ENCODE measurements around the gene ITGAD.

DNA sequence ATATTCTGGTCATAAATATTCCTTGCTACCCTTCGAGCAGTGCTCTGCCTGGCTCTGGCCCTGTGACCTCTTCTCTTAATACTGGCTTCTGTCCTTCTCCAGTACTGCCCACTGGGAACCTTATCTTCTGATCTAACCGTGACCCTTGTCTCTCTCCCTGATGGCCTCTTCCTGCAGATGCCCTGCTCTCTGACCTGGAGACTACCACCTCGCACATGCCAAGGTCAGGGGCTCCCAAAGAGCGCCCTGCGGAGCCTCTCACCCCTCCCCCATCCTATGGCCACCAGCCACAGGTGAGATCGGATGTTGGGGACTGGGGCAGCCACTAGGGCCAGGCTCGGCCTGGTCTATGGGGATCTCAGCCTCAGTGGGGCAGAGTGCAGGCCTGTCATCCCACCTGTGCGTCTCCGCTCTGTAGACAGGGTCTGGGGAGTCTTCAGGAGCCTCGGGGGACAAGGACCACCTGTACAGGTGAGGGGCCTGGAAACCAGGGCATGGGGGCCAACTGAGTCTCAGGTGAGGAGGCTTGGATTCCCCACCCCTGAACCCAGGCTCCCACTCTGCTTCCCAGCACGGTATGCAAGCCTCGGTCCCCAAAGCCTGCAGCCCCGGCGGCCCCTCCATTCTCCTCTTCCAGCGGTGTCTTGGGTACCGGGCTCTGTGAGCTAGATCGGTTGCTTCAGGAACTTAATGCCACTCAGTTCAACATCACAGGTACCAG, 80.3 kb downstream of the ITGAD start:
- TF ChIP-seq, protein P1, sequence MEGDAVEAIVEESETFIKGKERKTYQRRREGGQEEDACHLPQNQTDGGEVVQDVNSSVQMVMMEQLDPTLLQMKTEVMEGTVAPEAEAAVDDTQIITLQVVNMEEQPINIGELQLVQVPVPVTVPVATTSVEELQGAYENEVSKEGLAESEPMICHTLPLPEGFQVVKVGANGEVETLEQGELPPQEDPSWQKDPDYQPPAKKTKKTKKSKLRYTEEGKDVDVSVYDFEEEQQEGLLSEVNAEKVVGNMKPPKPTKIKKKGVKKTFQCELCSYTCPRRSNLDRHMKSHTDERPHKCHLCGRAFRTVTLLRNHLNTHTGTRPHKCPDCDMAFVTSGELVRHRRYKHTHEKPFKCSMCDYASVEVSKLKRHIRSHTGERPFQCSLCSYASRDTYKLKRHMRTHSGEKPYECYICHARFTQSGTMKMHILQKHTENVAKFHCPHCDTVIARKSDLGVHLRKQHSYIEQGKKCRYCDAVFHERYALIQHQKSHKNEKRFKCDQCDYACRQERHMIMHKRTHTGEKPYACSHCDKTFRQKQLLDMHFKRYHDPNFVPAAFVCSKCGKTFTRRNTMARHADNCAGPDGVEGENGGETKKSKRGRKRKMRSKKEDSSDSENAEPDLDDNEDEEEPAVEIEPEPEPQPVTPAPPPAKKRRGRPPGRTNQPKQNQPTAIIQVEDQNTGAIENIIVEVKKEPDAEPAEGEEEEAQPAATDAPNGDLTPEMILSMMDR (conservative IDR thresholded peaks at IDR 0.05; ENCODE audit: low read depth, low read length): no peak
- TF ChIP-seq RFX5 (IDR thresholded peaks at IDR 0.05; ENCODE audit: low read depth, low read length) (no peak), POLR2A (IDR thresholded peaks at IDR 0.05; ENCODE audit: low read depth, low read length) (no peak), RAD21 (IDR thresholded peaks at IDR 0.05; ENCODE audit: low read length) (no peak), MXI1 (IDR thresholded peaks at IDR 0.05; ENCODE audit: borderline replicate concordance, low read depth, low read length) (no peak), MAFK (IDR thresholded peaks at IDR 0.05; ENCODE audit: low read depth, low read length) (no peak), MAZ (IDR thresholded peaks at IDR 0.05; ENCODE audit: borderline replicate concordance, low read depth, low read length) (no peak), SMC3 (IDR thresholded peaks at IDR 0.05; ENCODE audit: low read depth, low read length) (no peak)
